GM12878 (cell line): ENCODE data around the gene CDH20.

Experiments used
- CBFB ChIP-seq: IDR thresholded peaks from 2 replicates; pipeline ENCODE4 v1.6.1; 2016; ENCODE audit warnings: antibody characterized with exemption, low read depth
- POLR2A ChIP-seq: IDR thresholded peaks from 2 replicates; pipeline ENCODE4 v1.6.1; 2011; ENCODE audit warnings: low read depth, mild to moderate bottlenecking, low read length
- POLR2AphosphoS2 ChIP-seq: IDR thresholded peaks from 2 replicates; pipeline ENCODE4 v1.6.1; 2011; ENCODE audit warnings: low read depth, mild to moderate bottlenecking, low read length, improper control_type of control experiment, moderate library complexity
- RAD51 ChIP-seq: fragments of 450-650 bp; IDR thresholded peaks from 2 replicates; pipeline ENCODE4 v1.6.1; 2016; ENCODE audit warnings: moderate library complexity, mild to moderate bottlenecking, inconsistent platforms
- RFX5 ChIP-seq: IDR thresholded peaks from 2 replicates; pipeline ENCODE4 v1.6.1; 2011; ENCODE audit warnings: low read depth, low read length, improper control_type of control experiment

DNA sequence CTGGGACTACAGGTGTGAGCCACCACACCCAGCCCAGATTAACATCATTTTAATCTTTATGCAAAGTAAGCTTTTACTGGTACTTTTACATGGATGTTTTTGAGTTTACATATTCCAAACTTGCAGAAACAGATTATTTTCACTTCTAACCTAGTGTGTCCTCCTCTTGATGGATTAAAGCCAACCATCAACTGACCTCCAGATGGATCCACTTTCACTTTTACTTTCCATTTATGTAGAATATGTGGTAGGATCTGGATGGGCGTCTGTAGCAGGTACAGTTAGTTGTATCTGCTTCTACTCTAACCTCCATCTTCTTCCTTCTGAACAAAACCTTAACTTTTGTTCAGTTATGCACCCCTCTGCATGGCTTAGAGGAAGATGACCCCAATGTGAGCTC lies 264.1 kb downstream of the CDH20 start:
- TF ChIP-seq RFX5 (no peak), RAD51 (no peak), POLR2AphosphoS2 (no peak), POLR2A (no peak), CBFB (no peak)
